Skeletal muscle satellite cell (primary cell): ENCODE data around the gene TBL1XR1. TPM values are rescaled to one million over a fixed set of nuclear protein-coding genes. Genes with fewer than 3 reads are reported as not detected.

Experiments used
- small RNA-seq: library from RNA; depleted of rRNA; stranded (forward); fragments of <200 nt; gene quantifications from one replicate; pipeline ENCODE3, GENCODE V24; 2012

The TBL1XR1 gene

Small RNA genes within 50 kb of the gene (small RNA-seq; reads per million reads assigned to genes)
- gene RF00019 = not detected
- not detected for gene RNU6-681P
